ENCODE results near the gene POLRMT. TPM values are rescaled to one million over a fixed set of nuclear protein-coding genes. Genes with fewer than 3 reads are reported as not detected.
A peak's percentile ranks its signal among the peaks of the same experiment; 100 is the strongest.
"Not testable (repeated sequence)": the region's sequence is repeated elsewhere in the genome, so short reads cannot be mapped to it uniquely, and the experiment has no call there.

Gene POLRMT
- polyA plus RNA-seq, 1 of the 3 experiments (the other 2 are of a cell fraction), result 38.2 TPM

- Histone ChIP-seq H3F3A (replicated peaks; ENCODE audit: insufficient read depth) (no peaks in the 10 kb centered on the region), H3K9me2 (no peaks in the 10 kb centered on the region), H3K9me3 (no peaks in the 10 kb centered on the region), H3K4me3 (ENCODE audit: low read depth in 2 of 2, low read length in 1 of 2) (no peak overlapping the region; a peak in 1 of 4 replicates), H3K9ac (no peak overlapping the region), H4K20me1 (ENCODE audit: insufficient read depth) (0 out of 2 replicates have a peak, but pooled peaks cover 7% of the 10 kb centered on the region), H3K27me3 (ENCODE audit: insufficient read depth) (no peaks in the 10 kb centered on the region), H3K27ac (ENCODE audit: low read depth in 2 of 2, low read length in 1 of 2) (no peak overlapping the region), H3K4me1 (ENCODE audit: control insufficient read depth in 1 of 2, insufficient read depth in 2 of 2, low read depth in 1 of 2, low read length in 1 of 2) (peaks cover 0 to 16% of the 10 kb centered on the region in 2 experiments; a peak in 1 of 4 replicates), H3K4me2 (no peak overlapping the region), H3K36me3 (replicated peaks in 1 of 2; ENCODE audit: control insufficient read depth in 1 of 2, insufficient read depth in 2 of 2, low read length in 1 of 2) (peaks cover 7 to 8% of the 10 kb centered on the region in 2 experiments), H2AFZ (ENCODE audit: low read depth) (no peak overlapping the region), H3K79me2 (ENCODE audit: insufficient read depth) (peaks cover 28% of the 10 kb centered on the region; the same call in 1 of the 2 replicates)
- 91% methylated on average over 10 of the region's 19 CpGs for WGBS (ENCODE audit: low lambda C conversion rate)
- CTCF ChIA-PET, result interaction anchor here (0.7 to 3.8 kb wide), 11 partner anchors 11 to 486 kb away, joined by 3 to 24 read pairs (median 4); no protein-coding TSS in a partner anchor
- DNase-seq, result peak; percentile 76
- POLR2A ChIA-PET, result no interaction called here
- TF ChIP-seq YY1 (IDR thresholded peaks at IDR 0.05; ENCODE audit: low read depth), result no peak
- 0 out of 2 replicates have a peak, but pooled peaks have one; percentile 34 for TF ChIP-seq ZBTB33 (IDR thresholded peaks at IDR 0.05; ENCODE audit: borderline replicate concordance, low read depth)
- TF ChIP-seq SMC3 (IDR thresholded peaks at IDR 0.05; ENCODE audit: low read depth, low read length), result peak; percentile 22; the same call in 1 of the 2 replicates
- no peak for TF ChIP-seq MXI1 (IDR thresholded peaks at IDR 0.05; ENCODE audit: low read depth, low read length)
- TF ChIP-seq POLR2AphosphoS5 (IDR thresholded peaks at IDR 0.05; ENCODE audit: low read depth, low read length), result no peak
- TF ChIP-seq RAD21 (IDR thresholded peaks at IDR 0.05; ENCODE audit: low read length), result peak; percentile 39
- no peak for TF ChIP-seq MEF2A (IDR thresholded peaks at IDR 0.05; ENCODE audit: borderline replicate concordance, low read depth)
- TF ChIP-seq MAX (IDR thresholded peaks at IDR 0.05; ENCODE audit: low read depth), result no peak
- TF ChIP-seq CHD2 (IDR thresholded peaks at IDR 0.05; ENCODE audit: low read length, partially characterized antibody), result no peak
- no peak for TF ChIP-seq NRF1 (IDR thresholded peaks at IDR 0.05; ENCODE audit: low read depth, low read length)
- peak; percentile 54 for TF ChIP-seq CTCF (IDR thresholded peaks at IDR 0.05)
- no peak for TF ChIP-seq NFIC (IDR thresholded peaks at IDR 0.05; ENCODE audit: borderline replicate concordance)
Measured at GRCh38 chr19:628168-628567, 5.2 kb downstream of the POLRMT start.

GRCh38 chr19:626566-626965 is 6.8 kb downstream of the POLRMT start:
- H3F3A ChIP-seq (replicated peaks; ENCODE audit: insufficient read depth); H3K4me3 ChIP-seq (ENCODE audit: low read depth in 2 of 2, low read length in 1 of 2); H3K4me2 ChIP-seq; H4K20me1 ChIP-seq (ENCODE audit: insufficient read depth); DNase-seq; H3K27me3 ChIP-seq (ENCODE audit: insufficient read depth); H3K9me3 ChIP-seq; H2AFZ ChIP-seq (ENCODE audit: low read depth); H3K9me2 ChIP-seq; POLR2A ChIA-PET; H3K27ac ChIP-seq (ENCODE audit: low read depth in 2 of 2, low read length in 1 of 2); H3K9ac ChIP-seq: not testable (repeated sequence)
- peaks cover 0 to 13% of the 10 kb centered on the region in 2 experiments; a peak in 1 of 4 replicates for H3K4me1 ChIP-seq (ENCODE audit: control insufficient read depth in 1 of 2, insufficient read depth in 2 of 2, low read depth in 1 of 2, low read length in 1 of 2)
- H3K79me2 ChIP-seq (ENCODE audit: insufficient read depth), result peaks cover 17% of the 10 kb centered on the region; the same call in 1 of the 2 replicates
- CTCF ChIA-PET, result interaction anchor here (1.5 to 2.2 kb wide), 2 partner anchors 20 to 61 kb away, joined by 3 to 10 read pairs; no protein-coding TSS in a partner anchor
- WGBS (ENCODE audit: low lambda C conversion rate), result 99% methylated on average over 7 of the region's 7 CpGs
- peaks cover 8 to 17% of the 10 kb centered on the region in 2 experiments for H3K36me3 ChIP-seq (replicated peaks in 1 of 2; ENCODE audit: control insufficient read depth in 1 of 2, insufficient read depth in 2 of 2, low read length in 1 of 2)

Measured in SK-N-SH (cell line).